Activated CD4-positive, alpha-beta T cell treated with anti-CD3 and anti-CD28 coated beads, Interleukin-2, amount 50 U/mL, for 48 hours (primary cell): Measurements from ENCODE around the gene THAP6.
"Not testable (repeated sequence)": the region's sequence is repeated elsewhere in the genome, so short reads cannot be mapped to it uniquely, and the experiment has no call there.

Experiments
- DNase-seq, 2 experiments: peaks; one replicate each; pipeline ENCODE4 v3.0.0-alpha.2; 2020

THAP6 gene, protein sequence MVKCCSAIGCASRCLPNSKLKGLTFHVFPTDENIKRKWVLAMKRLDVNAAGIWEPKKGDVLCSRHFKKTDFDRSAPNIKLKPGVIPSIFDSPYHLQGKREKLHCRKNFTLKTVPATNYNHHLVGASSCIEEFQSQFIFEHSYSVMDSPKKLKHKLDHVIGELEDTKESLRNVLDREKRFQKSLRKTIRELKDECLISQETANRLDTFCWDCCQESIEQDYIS

GRCh38 chr4:75514131-75514948 lies at the start of gene THAP6, which contains the start of gene RCHY1:
Gene THAP6 (plus strand): TSS chr4:75514473. CDS start chr4:75515453, 980 bp downstream.
Gene RCHY1 (minus strand): TSS chr4:75514403. CDS start chr4:75514286, 117 bp downstream.
- DNase-seq = peak; percentile 91 to 95

GRCh38 chr4:75469896-75470295 lies 44.4 kb upstream of the THAP6 start:
- no peak for DNase-seq

DNA sequence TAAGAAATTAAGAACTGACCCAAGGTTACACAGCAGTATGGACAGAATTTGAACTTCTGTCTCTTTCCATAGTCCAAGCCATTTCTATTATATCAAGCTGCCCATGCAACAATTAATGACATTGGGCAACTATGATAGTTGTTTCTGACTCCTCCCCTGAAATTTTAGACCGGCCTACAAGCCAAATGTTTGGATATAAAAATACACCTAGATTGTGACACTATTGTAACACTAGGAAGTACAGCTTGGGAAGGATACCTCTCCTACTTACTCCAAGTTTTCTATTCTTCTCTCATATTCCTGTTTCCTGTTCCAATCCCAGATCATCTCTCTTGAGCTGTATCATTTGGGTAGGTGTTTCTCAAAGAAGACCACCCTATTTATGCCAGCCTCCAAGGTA lies 43.5 kb upstream of the THAP6 start:
- no peak for DNase-seq

- DNase-seq = no peak
Observed at GRCh38 chr4:75477201-75477600, 37.1 kb upstream of the THAP6 start.

GRCh38 chr4:75484190-75484589 lies 30.1 kb upstream of the THAP6 start:
- no peak for DNase-seq

- DNase-seq = no peak
Observed at GRCh38 chr4:75490155-75490554, 24.1 kb upstream of the THAP6 start.

DNA sequence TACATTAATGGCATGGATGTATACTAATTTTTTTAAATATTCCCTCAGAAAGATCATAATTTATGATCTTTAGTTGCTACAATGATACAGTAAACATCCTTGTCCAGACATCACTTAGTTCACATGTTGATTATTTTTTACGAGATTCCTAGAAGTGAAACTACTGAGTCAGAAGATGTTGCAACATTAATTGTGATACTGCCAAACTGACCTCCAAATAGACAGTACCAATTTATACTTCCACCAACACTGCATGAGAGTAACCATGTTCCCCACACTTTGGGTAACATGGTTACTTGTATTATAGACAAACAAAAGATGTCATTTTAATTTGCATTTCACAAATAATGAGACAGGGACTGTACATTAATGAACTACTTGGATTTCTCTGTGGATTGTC lies 19.7 kb upstream of the THAP6 start:
- no peak for DNase-seq

DNA sequence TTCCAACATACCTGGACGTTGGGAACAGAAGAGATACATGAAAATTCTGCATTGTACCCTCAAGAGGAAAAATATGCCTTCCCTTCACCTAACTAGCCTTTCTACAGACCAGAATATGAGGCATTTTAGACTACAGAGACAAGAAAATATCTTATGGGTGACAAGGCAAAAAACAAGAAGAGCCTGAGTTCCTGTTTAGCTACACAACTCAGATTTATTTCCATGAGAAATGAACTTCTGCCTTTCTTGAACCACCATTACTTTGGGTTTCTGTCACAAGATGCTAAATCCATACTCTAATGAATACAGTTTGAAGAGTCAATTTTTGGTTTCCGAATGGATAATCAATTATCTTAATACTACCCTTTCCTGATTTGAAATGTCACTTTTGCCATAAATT lies 18.8 kb upstream of the THAP6 start:
- DNase-seq = no peak

GRCh38 chr4:75496406-75496805 lies 17.9 kb upstream of the THAP6 start:
- no peak for DNase-seq

DNA sequence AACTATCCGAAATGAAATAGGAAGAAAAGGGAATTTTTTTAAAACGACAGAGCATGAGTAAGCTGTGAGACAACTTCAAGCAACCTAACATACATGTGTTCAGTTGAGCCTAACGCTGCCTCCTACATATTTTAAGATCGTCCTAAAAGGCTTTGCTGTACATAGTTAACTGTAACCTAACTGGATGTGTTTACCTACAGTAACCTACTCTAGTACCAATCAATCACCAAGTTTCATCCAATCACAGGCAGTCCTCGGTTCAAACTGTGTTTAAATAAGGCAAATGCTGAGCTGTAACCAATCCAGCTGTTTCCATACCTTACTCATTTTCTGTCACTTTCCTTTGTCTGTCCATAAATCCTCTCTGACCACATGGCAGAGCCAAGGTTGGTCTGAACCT lies 17.1 kb upstream of the THAP6 start:
- DNase-seq = no peak

GRCh38 chr4:75498041-75498440 lies 16.2 kb upstream of the THAP6 start:
- no peak for DNase-seq

GRCh38 chr4:75499900-75500299 lies 14.4 kb upstream of the THAP6 start:
- DNase-seq = no peak

- DNase-seq = no peak
Observed at GRCh38 chr4:75502671-75503070, 11.6 kb upstream of the THAP6 start.

- no peak for DNase-seq
Observed at GRCh38 chr4:75505630-75506029, 8.6 kb upstream of the THAP6 start.

GRCh38 chr4:75509592-75509991 lies 4.7 kb upstream of the THAP6 start:
- DNase-seq = not testable (repeated sequence)

GRCh38 chr4:75511841-75512240 lies 2.4 kb upstream of the THAP6 start:
- no peak for DNase-seq

- no peak for DNase-seq
Observed at GRCh38 chr4:75512386-75513211, 1.7 kb upstream of the THAP6 start.

GRCh38 chr4:75513526-75514130 lies 645 bp upstream of the THAP6 start:
- DNase-seq = no peak

- peak; percentile 9 to 12 for DNase-seq
Observed at GRCh38 chr4:75514949-75515612, 808 bp downstream of the THAP6 start.

GRCh38 chr4:75516144-75516543 lies 1.9 kb downstream of the THAP6 start:
- no peak for DNase-seq

DNA sequence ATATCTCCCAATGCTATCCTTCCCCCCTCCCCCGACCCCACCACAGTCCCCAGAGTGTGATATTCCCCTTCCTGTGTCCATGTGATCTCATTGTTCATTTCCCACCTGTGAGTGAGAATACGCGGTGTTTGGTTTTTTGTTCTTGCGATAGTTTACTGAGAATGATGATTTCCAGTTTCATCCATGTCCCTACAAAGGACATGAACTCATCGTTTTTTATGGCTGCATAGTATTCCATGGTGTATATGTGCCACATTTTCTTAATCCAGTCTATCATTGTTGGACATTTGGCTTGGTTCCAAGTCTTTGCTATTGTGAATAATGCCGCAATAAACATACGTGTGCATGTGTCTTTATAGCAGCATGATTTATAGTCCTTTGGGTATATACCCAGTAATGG lies 5.2 kb downstream of the THAP6 start:
- DNase-seq = not testable (repeated sequence)

- DNase-seq = no peak
Observed at GRCh38 chr4:75525086-75525485, 10.8 kb downstream of the THAP6 start.
